ENCODE results near the gene ZNF839.
"Not testable (repeated sequence)": the region's sequence is repeated elsewhere in the genome, so short reads cannot be mapped to it uniquely, and the experiment has no call there.

Gene ZNF839

DNA sequence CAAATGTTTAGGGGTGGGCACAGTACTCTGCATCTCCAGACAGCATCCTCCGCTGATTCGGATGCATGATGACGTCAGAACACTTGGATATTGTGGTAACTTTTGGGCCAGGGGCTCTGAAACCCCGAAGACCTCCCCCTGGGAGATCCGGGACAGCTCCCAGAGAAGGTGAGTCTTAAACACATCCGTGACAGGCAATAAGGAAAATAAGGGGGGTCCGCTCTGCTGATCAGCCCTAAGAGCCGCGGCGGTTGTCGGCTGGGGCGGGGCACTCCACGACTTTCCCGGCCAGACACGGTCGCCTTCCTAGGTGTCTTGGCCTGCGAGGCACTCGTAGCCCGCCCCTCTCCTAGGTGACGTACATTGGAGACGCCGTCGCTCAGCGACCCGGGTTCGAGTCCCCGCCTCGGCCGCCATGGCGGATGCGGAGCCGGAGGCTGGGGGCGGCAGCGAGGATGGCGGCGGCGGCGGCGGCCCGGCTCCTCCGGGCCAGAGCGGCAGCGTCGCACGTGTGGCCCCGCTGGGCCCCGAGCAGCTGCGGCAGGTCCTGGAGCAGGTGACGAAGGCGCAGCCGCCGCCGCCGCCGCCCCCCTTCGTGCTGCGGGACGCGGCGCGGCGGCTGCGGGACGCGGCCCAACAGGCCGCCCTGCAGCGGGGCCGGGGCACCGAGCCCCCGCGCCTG is at the start of gene ZNF839:
Gene ZNF839 (plus strand): TSS at position 396 of the 682 bp plus-strand sequence. CDS start 20 bp downstream, at position 416.
- DNase-seq: peak; percentile 83

- DNase-seq: no peak
Observed at GRCh38 chr14:102272392-102272791, 47.2 kb upstream of the ZNF839 start.

GRCh38 chr14:102275866-102276265 is 43.7 kb upstream of the ZNF839 start:
- DNase-seq: no peak

DNA sequence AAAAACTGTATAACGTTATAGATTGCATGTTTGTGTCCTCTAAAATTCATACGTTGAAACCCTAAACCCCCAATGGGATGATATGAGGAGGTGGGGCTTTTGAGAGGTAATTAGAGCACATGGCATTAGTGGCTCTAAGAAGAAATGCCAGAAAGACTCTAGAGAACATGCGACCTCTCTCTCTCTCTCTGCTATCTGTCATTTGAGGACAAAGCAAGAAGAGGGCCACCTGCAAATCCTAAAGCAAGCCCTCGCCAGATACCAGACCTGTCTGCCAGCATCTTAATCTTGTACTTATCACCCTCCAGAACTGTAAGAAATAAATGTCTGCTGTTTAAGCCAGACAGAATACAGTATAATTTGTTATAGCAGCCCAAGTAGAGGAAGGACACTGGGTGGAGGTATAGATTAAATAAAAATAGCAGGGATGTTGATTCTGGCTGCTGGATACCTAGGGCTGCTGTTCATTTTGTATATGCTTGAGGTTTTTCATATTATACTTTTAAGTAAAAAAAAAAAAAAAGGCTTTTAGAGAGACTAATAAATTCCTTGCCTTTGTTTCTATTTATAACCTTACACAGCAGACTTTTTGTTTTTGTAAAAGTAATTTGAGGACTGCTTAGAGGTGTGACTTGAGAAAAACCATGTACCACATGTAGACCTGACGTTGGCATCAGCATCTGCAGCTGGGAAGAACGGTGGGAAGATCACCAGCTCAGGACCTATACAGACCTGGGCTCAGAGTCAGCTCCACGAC is 41.5 kb upstream of the ZNF839 start:
- DNase-seq: no peak

DNA sequence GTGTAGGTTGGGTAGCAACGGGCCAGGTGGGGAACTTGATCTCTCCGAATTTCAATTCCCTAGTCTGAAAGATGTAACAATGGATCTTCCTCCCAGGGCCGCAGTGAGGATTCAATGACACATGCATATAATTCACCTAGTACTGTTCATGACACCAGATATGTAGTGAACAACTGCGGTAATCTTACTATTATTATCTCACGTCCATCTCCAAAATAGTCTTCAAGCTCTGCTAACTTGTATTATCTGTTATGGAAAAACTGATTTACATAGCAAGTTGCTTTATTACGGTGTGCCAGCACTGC is 41.0 kb upstream of the ZNF839 start:
- no peak for DNase-seq

- DNase-seq: no peak
Observed at GRCh38 chr14:102279282-102279681, 40.3 kb upstream of the ZNF839 start.

GRCh38 chr14:102279688-102280348 is 39.7 kb upstream of the ZNF839 start:
- DNase-seq: no peak

DNA sequence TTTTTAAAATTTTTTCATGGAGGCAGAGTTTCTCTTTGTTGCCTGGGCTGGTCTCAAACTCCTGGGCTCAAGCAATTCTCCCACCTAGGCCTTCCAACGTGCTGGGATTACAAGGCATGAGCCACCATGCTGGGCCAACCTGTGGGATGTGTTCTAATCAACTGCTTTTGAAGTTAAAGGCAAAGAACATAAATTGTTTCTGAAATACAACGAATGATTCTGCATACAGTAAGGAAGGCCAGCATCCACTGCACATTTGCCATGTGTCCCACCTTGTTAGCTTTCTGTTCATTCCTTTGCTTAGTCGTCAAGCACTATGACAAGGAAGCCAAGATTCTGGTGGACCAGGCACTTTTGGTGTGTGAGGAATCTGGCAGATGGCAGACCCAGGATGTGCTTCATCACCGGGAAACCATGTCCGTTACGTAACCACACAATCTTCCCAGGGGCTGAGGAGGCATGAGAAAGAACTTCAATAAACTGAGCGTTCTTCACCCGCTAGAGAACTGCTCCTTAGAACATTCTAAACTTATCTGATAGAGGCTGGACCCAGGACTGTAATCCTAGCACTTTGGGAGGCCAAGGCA is 39.1 kb upstream of the ZNF839 start:
- DNase-seq: no peak

DNA sequence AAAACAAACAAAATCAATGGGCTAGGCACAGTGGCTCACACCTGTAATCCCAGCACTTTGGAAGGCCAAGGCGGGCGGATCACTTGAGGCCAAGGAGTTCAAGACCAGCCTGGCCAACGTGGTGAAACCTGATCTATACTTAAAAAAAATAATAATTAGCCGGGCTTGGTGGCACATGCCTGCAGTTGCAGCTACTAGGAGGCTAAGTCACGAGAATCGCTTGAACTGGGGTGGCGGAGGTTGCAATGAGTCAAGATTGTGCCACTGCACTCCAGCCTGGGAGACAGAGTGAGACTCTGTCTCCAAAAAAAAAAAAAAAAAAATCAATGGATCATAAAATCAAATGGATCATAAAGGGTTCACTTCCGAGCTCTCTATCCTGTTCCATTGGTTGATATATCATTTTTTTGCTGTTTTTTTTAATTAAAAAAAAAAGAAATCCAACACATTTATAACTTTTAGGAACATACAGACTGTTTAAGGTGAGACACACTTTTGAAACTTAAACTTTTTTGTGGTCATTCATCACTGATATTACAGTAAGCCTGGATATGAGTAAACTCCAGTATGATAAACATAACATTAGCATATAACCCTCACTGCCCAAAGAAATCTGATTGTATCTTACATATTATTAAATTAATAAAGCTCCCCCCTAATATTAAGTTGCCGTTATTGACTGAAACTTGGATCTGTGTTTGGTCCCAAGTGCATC is 36.6 kb upstream of the ZNF839 start:
- DNase-seq: no peak

- no peak for DNase-seq
Observed at GRCh38 chr14:102283631-102284129, 35.9 kb upstream of the ZNF839 start.

- no peak for DNase-seq
Observed at GRCh38 chr14:102285106-102285505, 34.4 kb upstream of the ZNF839 start.

DNA sequence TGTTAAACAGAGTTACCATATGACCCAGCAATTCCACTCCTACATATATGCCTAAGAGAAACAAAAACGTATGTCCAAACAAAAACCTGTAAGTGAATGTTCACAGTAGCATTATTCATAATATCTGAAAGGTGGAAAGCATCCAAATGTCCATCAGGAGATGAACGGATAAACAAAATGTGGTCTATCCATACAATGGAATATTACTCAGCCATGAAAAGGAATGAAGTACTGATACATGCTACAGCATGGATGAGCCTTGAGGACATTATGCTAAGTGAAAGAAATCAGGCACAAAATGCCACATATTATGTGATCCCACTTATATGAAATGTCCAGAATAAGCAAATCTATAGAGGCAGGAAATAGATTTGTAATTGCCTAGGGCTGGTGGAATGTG is 31.4 kb upstream of the ZNF839 start:
- DNase-seq: no peak

DNA sequence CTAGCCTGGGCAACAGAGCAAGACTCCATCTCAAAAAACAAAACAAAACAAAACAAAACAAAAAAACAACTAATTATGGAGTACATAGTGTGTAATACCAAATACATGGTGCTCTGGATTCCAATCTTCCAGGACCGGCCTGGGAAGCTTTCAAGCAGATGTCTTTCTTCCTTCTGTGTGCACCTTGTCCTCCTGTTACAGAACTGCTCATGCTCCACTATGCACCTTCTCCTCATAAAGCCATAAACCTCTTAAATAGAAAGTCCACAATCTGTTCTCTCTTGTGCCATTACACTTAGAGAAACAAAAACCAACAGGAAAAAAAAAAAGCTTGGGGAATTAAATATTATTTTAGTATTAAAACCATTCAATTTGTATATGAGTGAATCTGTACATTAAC is 27.1 kb upstream of the ZNF839 start:
- DNase-seq: no peak

GRCh38 chr14:102293781-102294180 is 25.8 kb upstream of the ZNF839 start:
- DNase-seq: no peak

- no peak for DNase-seq
Observed at GRCh38 chr14:102295270-102295669, 24.3 kb upstream of the ZNF839 start.

GRCh38 chr14:102297436-102298170 is 21.9 kb upstream of the ZNF839 start:
- DNase-seq: no peak

DNA sequence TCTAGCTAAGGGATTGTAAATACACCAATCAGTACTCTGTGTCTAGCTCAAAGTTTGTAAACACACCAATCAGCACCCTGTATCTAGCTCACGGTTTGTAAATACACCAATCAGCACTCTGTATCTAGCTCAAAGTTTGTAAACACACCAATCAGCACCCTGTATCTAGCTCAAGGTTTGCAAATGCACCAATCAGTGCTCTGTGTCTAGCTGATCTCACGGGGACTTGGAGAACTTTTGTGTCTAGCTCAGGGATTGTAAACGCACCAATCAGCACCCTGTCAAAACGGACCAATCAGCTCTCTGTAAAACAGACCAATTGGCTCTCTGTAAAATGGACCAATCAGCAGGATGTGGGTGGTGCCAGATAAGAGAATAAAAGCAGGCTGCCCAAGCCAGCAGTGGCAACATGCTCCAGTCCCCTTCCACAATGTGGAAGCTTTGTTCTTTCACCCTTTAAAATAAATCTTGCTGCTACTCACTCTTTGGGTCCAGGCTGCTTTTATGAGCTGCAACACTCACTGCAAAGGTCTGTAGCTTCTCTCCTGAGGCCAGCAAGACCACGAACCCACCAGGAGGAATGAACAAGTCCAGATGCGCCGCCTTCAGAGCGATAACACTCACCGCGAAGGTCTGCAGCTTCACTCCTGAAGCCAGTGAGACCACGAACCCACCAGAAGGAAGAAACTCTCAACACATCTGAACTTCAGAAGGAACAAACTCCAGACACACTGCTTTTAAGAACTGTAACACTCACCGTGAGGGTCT is 21.1 kb upstream of the ZNF839 start:
- not testable (repeated sequence) for DNase-seq

- DNase-seq: no peak
Observed at GRCh38 chr14:102303664-102304063, 15.9 kb upstream of the ZNF839 start.

DNA sequence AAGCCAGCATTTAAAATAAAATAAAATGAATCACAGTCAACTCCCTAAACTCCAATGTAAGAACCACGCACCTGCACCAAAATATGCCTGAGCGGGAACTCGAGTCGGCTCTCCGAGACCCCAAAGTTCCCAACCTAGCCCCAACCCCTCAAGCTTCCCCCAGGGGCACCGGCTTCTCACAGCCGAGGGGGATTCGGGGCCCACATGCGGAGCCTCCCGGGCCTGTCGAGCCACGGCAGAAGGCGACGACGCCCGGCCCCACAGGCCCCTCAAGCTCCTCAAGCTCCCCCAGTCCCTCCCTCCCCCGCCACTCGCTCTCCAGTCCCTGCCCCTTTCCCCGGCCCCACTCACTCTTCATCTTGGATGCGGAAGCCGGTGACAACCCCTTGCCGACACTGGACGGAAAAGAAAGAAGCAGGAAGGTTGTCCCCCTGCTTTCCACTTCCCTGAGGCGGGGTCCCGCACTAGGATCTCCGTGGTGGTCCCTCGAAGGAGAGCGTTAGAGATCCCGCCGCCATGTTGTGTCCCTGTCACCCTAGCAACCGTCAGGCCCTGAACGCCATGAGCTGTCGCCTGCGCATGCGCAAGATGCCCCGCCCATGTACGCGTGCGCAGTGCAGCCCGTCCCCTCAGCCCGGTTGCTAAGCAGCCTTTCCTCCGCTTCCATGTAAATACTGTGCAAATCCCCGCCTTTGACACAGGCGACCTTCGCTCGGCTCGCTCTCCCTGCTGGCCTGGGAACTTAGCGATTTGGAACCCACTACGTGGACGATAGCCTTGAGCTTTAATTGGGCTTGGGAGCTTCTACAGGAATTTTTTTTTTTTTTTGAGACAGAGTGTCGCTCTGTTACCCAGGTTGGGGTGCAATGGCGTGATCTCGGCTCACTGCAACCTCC is 14.7 kb upstream of the ZNF839 start, which contains the start of gene MOK:
Gene MOK (minus strand): TSS at position 554 of the 896 bp plus-strand sequence. CDS start 196 bp downstream, at position 358.
- DNase-seq: peak; percentile 96

All from NCI-H1105 (cell line).